Naive thymus-derived CD4-positive, alpha-beta T cell (primary cell): ENCODE data around the gene ASAH2. TPM values are rescaled to one million over a fixed set of nuclear protein-coding genes. Genes with fewer than 3 reads are reported as not detected.

ENCODE experiments used
- ATAC-seq: fragments of 150-1000 bp; cut with Tn5 transposase; 2 replicates; pipeline ENCODE4 v1.10.0; 2021; ENCODE audit warnings: mild to moderate bottlenecking, moderate library complexity
- CTCF ChIA-PET: fragments of 350-600 bp; sonication (Branson Sonifier 250); formaldehyde crosslinking; loops from one replicate; lab custom pipeline; 2021; ENCODE audit warnings: antibody characterized with exemption; lab: Charles Lee
- POLR2A ChIA-PET: fragments of 350-600 bp; sonication (Branson Sonifier 250); formaldehyde crosslinking; loops from one replicate; lab custom pipeline; 2021; ENCODE audit warnings: antibody characterized with exemption, inconsistent platforms; lab: Charles Lee
- DNase-seq, 9 donors: peaks; one replicate each; pipeline versions ENCODE4 v3.0.0 to v3.0.0-alpha.2; 2020 to 2022; ENCODE audit warnings: mixed read lengths in 1 of 9
- H3K27ac ChIP-seq: one replicate; pipeline ENCODE4 v1.7.0; 2013; ENCODE audit warnings: mild to moderate bottlenecking, low read depth, low read length, moderate library complexity
- H3K27me3 ChIP-seq, 2 donors: one replicate each; pipeline ENCODE4 v1.7.0; 2013; ENCODE audit warnings: low read length in 2 of 2, mild to moderate bottlenecking in 2 of 2, moderate library complexity in 2 of 2; ENCODE audit not compliant: control insufficient read depth in 2 of 2, insufficient read depth in 2 of 2
- H3K36me3 ChIP-seq, 3 experiments: 1 replicate in 2 of 3; 2 replicates in 1 of 3; pipeline ENCODE4 v1.7.0; 2013; ENCODE audit warnings: low read length in 3 of 3, mild to moderate bottlenecking in 3 of 3, moderate library complexity in 1 of 3; ENCODE audit not compliant: insufficient read depth in 3 of 3, control insufficient read depth in 2 of 3
- H3K4me1 ChIP-seq, 2 donors: one replicate each; pipeline ENCODE4 v1.7.0; 2013; ENCODE audit warnings: low read length in 2 of 2, mild to moderate bottlenecking in 2 of 2, moderate library complexity in 1 of 2; ENCODE audit not compliant: control insufficient read depth in 2 of 2, insufficient read depth in 2 of 2
- H3K4me3 ChIP-seq: 2 replicates; pipeline ENCODE4 v1.7.0; 2013; ENCODE audit warnings: mild to moderate bottlenecking, low read length
- H3K9me3 ChIP-seq, 3 experiments: 1 replicate in 2 of 3; 2 replicates in 1 of 3; pipeline ENCODE4 v1.7.0; 2013; ENCODE audit warnings: low read length in 3 of 3; ENCODE audit not compliant: control insufficient read depth in 2 of 3
- H3K27ac Mint-ChIP-seq, 9 donors: one replicate each; pipeline ENCODE4 v1.8.0; 2020 to 2022; ENCODE audit warnings: mixed read lengths in 9 of 9, mild to moderate bottlenecking in 8 of 9, moderate library complexity in 5 of 9, inconsistent platforms in 2 of 9
- H3K27me3 Mint-ChIP-seq, 5 donors: one replicate each; pipeline ENCODE4 v1.8.0; 2021 to 2022; ENCODE audit warnings: mixed read lengths in 5 of 5, mild to moderate bottlenecking in 1 of 5
- H3K36me3 Mint-ChIP-seq, 5 donors: one replicate each; pipeline ENCODE4 v1.8.0; 2020 to 2022; ENCODE audit warnings: mixed read lengths in 5 of 5, mild to moderate bottlenecking in 3 of 5, inconsistent platforms in 1 of 5
- H3K4me1 Mint-ChIP-seq, 7 donors: one replicate each; pipeline ENCODE4 v1.8.0; 2020 to 2022; ENCODE audit warnings: mixed read lengths in 7 of 7, mild to moderate bottlenecking in 3 of 7, inconsistent platforms in 1 of 7
- H3K4me3 Mint-ChIP-seq, 10 donors: one replicate each; pipeline ENCODE4 v1.8.0; 2020 to 2022; ENCODE audit warnings: mild to moderate bottlenecking in 10 of 10, mixed read lengths in 10 of 10, moderate library complexity in 6 of 10, inconsistent platforms in 2 of 10
- H3K9me3 Mint-ChIP-seq, 11 donors: one replicate each; pipeline ENCODE4 v1.8.0; 2020 to 2022; ENCODE audit warnings: mixed read lengths in 11 of 11, mild to moderate bottlenecking in 4 of 11, inconsistent platforms in 1 of 11, moderate library complexity in 1 of 11
- intact Hi-C, 2 donors: fragments of 100-400 bp; cut with micrococcal nuclease; formaldehyde crosslinking; loops; one replicate each; pipeline ENCODE4 v1.15.1; 2023
- polyA plus RNA-seq, 2 donors: library from polyadenylated mRNA; unstranded; fragments of 300-500 nt; fragmentation: Illumina TruSeq; gene quantifications; one replicate each; pipeline ENCODE4 v1.2.3, GENCODE V29; 2021
- total RNA-seq, 6 experiments: library from RNA in 5 of 6; stranded (reverse) in 5 of 6; gene quantifications; 1 replicate in 5 of 6; 2 replicates in 1 of 6; pipeline ENCODE4 v1.2.3 and lab custom pipeline; 2021 to 2026

ASAH2 gene
- total and polyA plus RNA-seq, 7 experiments from 2014 or later = 0.43 to 5.4 (median 1.7) TPM

GRCh38 chr10:50226610-50227009 is 24.7 kb downstream of the ASAH2 start:
- Mint-ChIP-seq H3K27me3 (peaks cover 11 to 45% (median 20%) of the 10 kb centered on the region in 5 donors), H3K4me1 (peaks cover 0 to 3% (median 0%) of the 10 kb centered on the region in 7 donors), H3K4me3 (no peak overlapping the region), H3K36me3 (no peaks in the 10 kb centered on the region), H3K27ac (no peak overlapping the region), H3K9me3 (no peaks in the 10 kb centered on the region)
- ATAC-seq = no peak
- ChIA-PET CTCF (no interaction called here), POLR2A (no interaction called here)
- H3K9me3 ChIP-seq = no peaks in the 10 kb centered on the region
- no peaks in the 10 kb centered on the region for H3K36me3 ChIP-seq
- intact Hi-C loops = no loop called here
- no peaks in the 10 kb centered on the region for H3K4me1 ChIP-seq
- H3K27me3 ChIP-seq = no peaks in the 10 kb centered on the region
- DNase-seq = no peak
- no peak overlapping the region for H3K4me3 ChIP-seq
- H3K27ac ChIP-seq = no peak overlapping the region

- intact Hi-C loops = loop anchor here in 1 of 2 donors (1.0 kb wide), 1 partner anchor 631 kb away; no protein-coding TSS in a partner anchor
- DNase-seq (peak in 1 of 9 donors; percentile 13), ATAC-seq (peak; percentile 67)
- CTCF ChIA-PET = no interaction called here
- Mint-ChIP-seq H3K4me3 (no peak overlapping the region), H3K4me1 (peaks cover 0 to 3% (median 0%) of the 10 kb centered on the region in 7 donors), H3K27ac (no peak overlapping the region), H3K9me3 (no peaks in the 10 kb centered on the region), H3K36me3 (no peaks in the 10 kb centered on the region), H3K27me3 (peaks cover 15 to 35% (median 25%) of the 10 kb centered on the region in 5 donors)
- no peaks in the 10 kb centered on the region for H3K27me3 ChIP-seq
- H3K4me1 ChIP-seq = no peaks in the 10 kb centered on the region
- H3K4me3 ChIP-seq = no peak overlapping the region
- POLR2A ChIA-PET = no interaction called here
- no peaks in the 10 kb centered on the region for H3K36me3 ChIP-seq
- H3K27ac ChIP-seq = no peak overlapping the region
- H3K9me3 ChIP-seq = no peaks in the 10 kb centered on the region
These were observed 26.9 kb downstream of the ASAH2 start for GRCh38 chr10:50224330-50224952.

GRCh38 chr10:50222199-50222598 is 29.1 kb downstream of the ASAH2 start:
- no peak for ATAC-seq
- Mint-ChIP-seq H3K27ac (no peak overlapping the region), H3K9me3 (no peaks in the 10 kb centered on the region), H3K4me1 (peaks cover 0 to 3% (median 0%) of the 10 kb centered on the region in 7 donors), H3K4me3 (no peak overlapping the region), H3K36me3 (no peaks in the 10 kb centered on the region), H3K27me3 (peaks cover 4 to 28% (median 21%) of the 10 kb centered on the region in 5 donors)
- H3K27ac ChIP-seq = no peak overlapping the region
- no peaks in the 10 kb centered on the region for H3K36me3 ChIP-seq
- intact Hi-C loops = no loop called here
- no peaks in the 10 kb centered on the region for H3K27me3 ChIP-seq
- H3K4me1 ChIP-seq = no peaks in the 10 kb centered on the region
- CTCF ChIA-PET = no interaction called here
- POLR2A ChIA-PET = no interaction called here
- H3K9me3 ChIP-seq = no peaks in the 10 kb centered on the region
- no peak overlapping the region for H3K4me3 ChIP-seq
- DNase-seq = no peak

DNA sequence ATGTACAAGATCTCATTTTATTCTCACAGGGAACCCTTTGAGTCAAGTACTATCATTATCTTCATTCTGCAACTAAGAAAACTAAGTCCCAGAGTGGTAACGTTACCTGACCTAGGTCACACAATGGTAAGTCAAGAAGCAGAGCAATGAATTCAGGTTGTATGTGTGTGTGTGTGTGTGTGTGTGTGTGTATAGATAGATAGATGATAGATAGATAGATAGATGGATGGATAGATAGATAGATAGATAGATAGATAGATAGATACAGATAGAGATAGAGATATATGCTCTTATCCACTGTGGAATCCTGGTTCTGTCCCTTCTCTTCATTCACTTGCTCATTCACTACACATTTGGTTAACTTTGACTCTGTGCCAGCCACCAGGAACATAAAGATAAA is 29.8 kb downstream of the ASAH2 start:
- peaks cover 0 to 28% (median 19%) of the 10 kb centered on the region in 5 donors for H3K27me3 Mint-ChIP-seq
- ATAC-seq = no peak
- CTCF ChIA-PET = no interaction called here
- no peaks in the 10 kb centered on the region for H3K27me3 ChIP-seq
- H3K9me3 Mint-ChIP-seq = no peaks in the 10 kb centered on the region
- H3K4me3 Mint-ChIP-seq = no peak overlapping the region
- intact Hi-C loops = no loop called here
- no peak overlapping the region for H3K27ac Mint-ChIP-seq
- no peaks in the 10 kb centered on the region for H3K36me3 Mint-ChIP-seq
- H3K4me1 ChIP-seq = no peaks in the 10 kb centered on the region
- no peak for DNase-seq
- H3K9me3 ChIP-seq = no peaks in the 10 kb centered on the region
- H3K36me3 ChIP-seq = no peaks in the 10 kb centered on the region
- peaks cover 0 to 3% (median 0%) of the 10 kb centered on the region in 7 donors for H3K4me1 Mint-ChIP-seq
- no peak overlapping the region for H3K27ac ChIP-seq
- POLR2A ChIA-PET = no interaction called here
- no peak overlapping the region for H3K4me3 ChIP-seq

- H3K27ac Mint-ChIP-seq = no peak overlapping the region
- peaks cover 0 to 33% (median 18%) of the 10 kb centered on the region in 5 donors for H3K27me3 Mint-ChIP-seq
- H3K9me3 Mint-ChIP-seq = peaks cover 0 to 4% (median 0%) of the 10 kb centered on the region in 11 donors
- Histone ChIP-seq H3K9me3 (no peaks in the 10 kb centered on the region), H3K4me3 (no peak overlapping the region), H3K27me3 (no peaks in the 10 kb centered on the region), H3K36me3 (no peaks in the 10 kb centered on the region), H3K27ac (no peak overlapping the region), H3K4me1 (no peaks in the 10 kb centered on the region)
- CTCF ChIA-PET = no interaction called here
- POLR2A ChIA-PET = no interaction called here
- no peaks in the 10 kb centered on the region for H3K36me3 Mint-ChIP-seq
- no peak overlapping the region for H3K4me3 Mint-ChIP-seq
- DNase-seq (no peak), ATAC-seq (no peak)
- intact Hi-C loops = no loop called here
- H3K4me1 Mint-ChIP-seq = peaks cover 0 to 3% (median 0%) of the 10 kb centered on the region in 7 donors
These were observed 31.7 kb downstream of the ASAH2 start for GRCh38 chr10:50219646-50220045.

- no peak overlapping the region for H3K27ac Mint-ChIP-seq
- intact Hi-C loops = no loop called here
- peaks cover 0 to 4% (median 0%) of the 10 kb centered on the region in 11 donors for H3K9me3 Mint-ChIP-seq
- ATAC-seq (no peak), DNase-seq (no peak)
- Histone ChIP-seq H3K27me3 (no peaks in the 10 kb centered on the region), H3K4me3 (no peak overlapping the region), H3K27ac (no peak overlapping the region), H3K36me3 (no peaks in the 10 kb centered on the region), H3K9me3 (no peaks in the 10 kb centered on the region), H3K4me1 (no peaks in the 10 kb centered on the region)
- H3K36me3 Mint-ChIP-seq = no peaks in the 10 kb centered on the region
- H3K4me3 Mint-ChIP-seq = no peak overlapping the region
- ChIA-PET POLR2A (no interaction called here), CTCF (no interaction called here)
- H3K27me3 Mint-ChIP-seq = peaks cover 0 to 33% (median 18%) of the 10 kb centered on the region in 5 donors
- no peaks in the 10 kb centered on the region for H3K4me1 Mint-ChIP-seq
These were observed 32.1 kb downstream of the ASAH2 start for GRCh38 chr10:50219200-50219599.

- peaks cover 0 to 4% (median 0%) of the 10 kb centered on the region in 11 donors for H3K9me3 Mint-ChIP-seq
- Histone ChIP-seq H3K27ac (no peak overlapping the region), H3K27me3 (no peaks in the 10 kb centered on the region), H3K4me1 (no peaks in the 10 kb centered on the region), H3K36me3 (no peaks in the 10 kb centered on the region), H3K9me3 (no peaks in the 10 kb centered on the region), H3K4me3 (no peak overlapping the region)
- ChIA-PET CTCF (no interaction called here), POLR2A (no interaction called here)
- no peaks in the 10 kb centered on the region for H3K36me3 Mint-ChIP-seq
- DNase-seq (no peak), ATAC-seq (no peak)
- intact Hi-C loops = no loop called here
- no peaks in the 10 kb centered on the region for H3K4me1 Mint-ChIP-seq
- no peak overlapping the region for H3K4me3 Mint-ChIP-seq
- peaks cover 0 to 33% (median 18%) of the 10 kb centered on the region in 5 donors for H3K27me3 Mint-ChIP-seq
- H3K27ac Mint-ChIP-seq = no peak overlapping the region
These were observed 34.4 kb downstream of the ASAH2 start for GRCh38 chr10:50216894-50217293.
